ENCODE results near the gene IL10RA.

The IL10RA gene

GRCh38 chr11:118048472-118049370 is 62.5 kb downstream of the IL10RA start:
- DNase-seq: peak; percentile 38

DNA sequence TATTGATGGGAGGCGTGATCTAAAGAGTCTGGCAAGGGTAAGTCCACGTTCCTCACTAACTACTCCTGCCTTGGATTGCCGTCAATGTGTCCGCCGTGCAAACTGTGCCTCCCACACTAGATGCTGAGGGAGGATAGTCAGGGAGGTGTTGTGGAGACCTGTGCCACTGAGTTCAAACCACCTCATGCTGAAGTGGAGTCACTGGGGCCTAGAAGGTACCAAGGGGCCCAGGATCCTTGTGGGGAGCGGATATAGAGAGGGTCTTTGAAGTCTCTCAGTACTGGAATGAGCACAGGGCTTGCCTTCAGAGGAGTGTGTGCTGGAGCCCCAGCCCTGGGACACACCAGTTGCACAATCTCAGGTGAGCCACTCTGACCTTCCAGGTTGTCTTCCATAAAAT is 63.6 kb downstream of the IL10RA start:
- no peak for DNase-seq

DNA sequence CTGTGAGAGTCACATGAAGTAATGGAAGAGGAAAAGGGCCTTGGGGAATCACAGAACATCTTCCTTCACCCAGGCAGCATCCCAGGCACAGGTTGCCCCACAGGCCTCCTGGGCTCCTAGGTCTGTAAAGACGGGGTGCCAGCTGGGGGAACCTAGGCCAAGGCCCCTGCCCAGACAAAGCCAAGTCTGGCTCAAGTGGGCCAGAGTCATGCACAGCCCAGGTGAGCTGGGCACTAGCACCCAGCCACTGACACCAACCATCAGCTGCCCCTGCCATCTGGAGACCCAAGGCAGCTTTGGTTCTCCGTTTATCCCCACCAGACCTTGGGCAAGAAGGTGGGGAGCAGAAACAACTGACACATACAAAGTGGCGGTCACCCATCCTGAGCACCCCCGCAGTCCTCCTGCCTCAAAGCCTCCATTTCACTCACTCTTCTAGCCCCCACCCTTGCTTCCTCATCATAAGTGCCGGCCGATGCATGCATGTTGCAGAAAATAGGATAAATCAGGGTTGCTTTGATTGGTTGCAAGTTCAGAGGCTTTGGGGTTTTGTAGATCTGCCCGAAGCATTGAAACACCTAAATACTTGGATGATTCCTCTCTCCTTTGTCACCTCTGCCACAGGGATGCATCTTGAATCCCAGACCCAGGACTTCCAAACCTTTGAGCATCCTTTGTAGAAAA is 64.2 kb downstream of the IL10RA start:
- DNase-seq: no peak
